Measurements from ENCODE around the gene IRF2. TPM values are rescaled to one million over a fixed set of nuclear protein-coding genes. Genes with fewer than 3 reads are reported as not detected.

The IRF2 gene
- total and polyA plus RNA-seq, 4 donors: 16.4 to 65.8 (median 43.1) TPM

DNA sequence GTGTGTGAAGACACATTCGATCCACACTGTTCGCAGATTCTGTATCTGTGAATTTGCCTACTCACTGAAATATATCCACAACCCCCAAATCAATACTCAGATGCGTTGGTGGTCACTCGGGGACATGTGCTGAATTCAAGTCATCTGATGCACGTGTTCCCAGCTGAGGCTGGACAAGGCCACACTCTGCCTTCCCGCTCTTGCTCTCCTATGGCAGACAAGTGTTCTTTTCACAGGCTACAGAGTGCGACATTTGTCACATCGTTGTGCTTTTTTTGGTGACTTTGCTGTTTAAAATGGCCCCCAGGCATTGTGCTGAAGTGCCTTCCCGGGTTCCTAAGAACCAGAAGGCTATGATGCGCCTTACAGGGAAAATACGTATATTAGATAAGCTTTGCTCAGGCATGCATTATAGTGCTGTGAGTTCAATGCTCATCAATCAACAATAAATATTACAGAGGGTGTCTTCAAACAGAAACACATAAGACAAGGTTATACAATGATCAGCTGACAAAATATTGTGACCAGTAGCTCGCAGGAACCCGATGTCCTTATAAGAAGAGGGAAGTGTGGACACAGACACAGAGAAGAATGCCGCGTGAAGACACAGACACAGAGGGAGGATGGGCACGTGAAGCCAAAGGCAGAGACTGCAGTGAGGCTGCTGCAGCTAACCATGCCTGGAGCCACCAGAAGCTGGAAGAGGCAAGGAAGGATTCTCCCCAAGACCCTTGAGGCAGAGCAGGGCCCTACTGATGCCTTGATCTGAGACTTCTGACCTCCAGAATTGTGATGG, 42.0 kb downstream of the IRF2 start:
- ATAC-seq (ENCODE audit: insufficient read depth, low FRiP score): peak; percentile 54
- no peak overlapping the region for H3K9ac ChIP-seq (ENCODE audit: insufficient read depth in 1 of 2, low read length in 2 of 2)
- peaks cover 0 to 5% (median 2%) of the 10 kb centered on the region in 4 donors for H3K36me3 ChIP-seq (ENCODE audit: control insufficient read depth in 4 of 4, insufficient read depth in 4 of 4, low read length in 4 of 4)
- WGBS, 2 donors: 73 to 90% methylated on average over 16 of the region's 16 CpGs
- DNase-seq: no peak
- H3K4me1 ChIP-seq (ENCODE audit: control insufficient read depth in 5 of 5, insufficient read depth in 5 of 5, low read length in 5 of 5): peaks cover 0 to 9% (median 0%) of the 10 kb centered on the region in 5 donors
- no peak overlapping the region for H3K27ac ChIP-seq (ENCODE audit: low read depth in 1 of 2, low read length in 1 of 2)
- TF ChIP-seq, protein P1, sequence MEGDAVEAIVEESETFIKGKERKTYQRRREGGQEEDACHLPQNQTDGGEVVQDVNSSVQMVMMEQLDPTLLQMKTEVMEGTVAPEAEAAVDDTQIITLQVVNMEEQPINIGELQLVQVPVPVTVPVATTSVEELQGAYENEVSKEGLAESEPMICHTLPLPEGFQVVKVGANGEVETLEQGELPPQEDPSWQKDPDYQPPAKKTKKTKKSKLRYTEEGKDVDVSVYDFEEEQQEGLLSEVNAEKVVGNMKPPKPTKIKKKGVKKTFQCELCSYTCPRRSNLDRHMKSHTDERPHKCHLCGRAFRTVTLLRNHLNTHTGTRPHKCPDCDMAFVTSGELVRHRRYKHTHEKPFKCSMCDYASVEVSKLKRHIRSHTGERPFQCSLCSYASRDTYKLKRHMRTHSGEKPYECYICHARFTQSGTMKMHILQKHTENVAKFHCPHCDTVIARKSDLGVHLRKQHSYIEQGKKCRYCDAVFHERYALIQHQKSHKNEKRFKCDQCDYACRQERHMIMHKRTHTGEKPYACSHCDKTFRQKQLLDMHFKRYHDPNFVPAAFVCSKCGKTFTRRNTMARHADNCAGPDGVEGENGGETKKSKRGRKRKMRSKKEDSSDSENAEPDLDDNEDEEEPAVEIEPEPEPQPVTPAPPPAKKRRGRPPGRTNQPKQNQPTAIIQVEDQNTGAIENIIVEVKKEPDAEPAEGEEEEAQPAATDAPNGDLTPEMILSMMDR (IDR thresholded peaks at IDR 0.05; ENCODE audit: control extremely low read depth, extremely low read depth): no peak
- no peaks in the 10 kb centered on the region for H3K27me3 ChIP-seq (ENCODE audit: control insufficient read depth in 3 of 3, insufficient read depth in 3 of 3, low read length in 2 of 3)
- no peaks in the 10 kb centered on the region for H3K9me3 ChIP-seq (ENCODE audit: control insufficient read depth in 4 of 4, insufficient read depth in 3 of 4, low read length in 3 of 4)
- H3K4me3 ChIP-seq: no peak overlapping the region

DNA sequence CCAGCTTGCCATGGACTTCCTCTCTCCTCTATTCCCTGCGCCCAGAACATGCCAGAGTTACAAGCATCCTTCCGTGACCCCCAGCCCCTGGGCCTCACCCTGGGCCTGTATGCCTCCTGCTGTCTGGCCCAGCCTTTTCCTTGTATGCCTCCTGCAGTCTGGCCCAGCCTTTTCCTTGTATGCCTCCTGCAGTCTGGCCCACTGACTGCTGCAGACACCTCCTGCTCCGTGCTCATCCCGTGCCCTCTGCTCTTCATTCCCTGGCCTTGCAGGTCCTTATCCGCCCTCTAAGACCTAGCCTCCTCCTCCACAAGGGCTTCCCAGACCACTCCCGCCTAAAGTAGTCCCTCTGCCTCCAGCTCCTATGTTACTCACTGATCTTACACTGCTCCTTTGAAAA, 44.2 kb downstream of the IRF2 start:
- Histone ChIP-seq H3K27me3 (ENCODE audit: control insufficient read depth in 3 of 3, insufficient read depth in 3 of 3, low read length in 2 of 3) (no peaks in the 10 kb centered on the region), H3K27ac (ENCODE audit: low read depth in 1 of 2, low read length in 1 of 2) (no peak overlapping the region), H3K9ac (ENCODE audit: insufficient read depth in 1 of 2, low read length in 2 of 2) (no peak overlapping the region), H3K4me1 (ENCODE audit: control insufficient read depth in 5 of 5, insufficient read depth in 5 of 5, low read length in 5 of 5) (peaks cover 0 to 13% (median 0%) of the 10 kb centered on the region in 5 donors), H3K9me3 (ENCODE audit: control insufficient read depth in 4 of 4, insufficient read depth in 3 of 4, low read length in 3 of 4) (no peaks in the 10 kb centered on the region), H3K4me3 (no peak overlapping the region), H3K36me3 (ENCODE audit: control insufficient read depth in 4 of 4, insufficient read depth in 4 of 4, low read length in 4 of 4) (peaks cover 3 to 17% (median 13%) of the 10 kb centered on the region in 4 donors)
- no peak for ATAC-seq (ENCODE audit: insufficient read depth, low FRiP score)
- no peak for DNase-seq
- 82 to 88% methylated on average over 6 of the region's 6 CpGs for WGBS, 2 donors
- TF ChIP-seq, protein P1 (IDR thresholded peaks at IDR 0.05; ENCODE audit: control extremely low read depth, extremely low read depth): no peak

DNA sequence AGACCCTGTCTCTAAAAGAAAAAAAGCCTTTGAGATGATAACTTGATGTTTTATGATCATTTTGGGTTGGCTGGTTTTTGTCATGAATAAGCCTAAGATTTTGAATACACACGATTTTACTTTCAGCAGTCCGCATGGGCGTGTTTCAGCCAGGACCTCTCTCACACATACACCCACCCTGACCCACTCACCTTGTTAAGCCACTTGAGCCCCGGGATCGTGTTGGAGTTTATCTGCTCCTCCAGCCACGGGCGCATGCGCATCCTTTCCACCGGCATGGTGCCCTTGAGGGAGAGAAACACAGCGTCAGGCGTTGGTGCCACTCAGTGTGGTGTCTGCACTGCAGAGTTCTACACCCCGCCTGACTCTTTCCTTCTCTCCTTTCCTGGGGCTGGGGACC, 45.6 kb downstream of the IRF2 start:
- Histone ChIP-seq H3K36me3 (ENCODE audit: control insufficient read depth in 4 of 4, insufficient read depth in 4 of 4, low read length in 4 of 4) (peaks cover 3 to 24% (median 16%) of the 10 kb centered on the region in 4 donors), H3K27me3 (ENCODE audit: control insufficient read depth in 3 of 3, insufficient read depth in 3 of 3, low read length in 2 of 3) (no peaks in the 10 kb centered on the region), H3K4me1 (ENCODE audit: control insufficient read depth in 5 of 5, insufficient read depth in 5 of 5, low read length in 5 of 5) (peaks cover 0 to 11% (median 0%) of the 10 kb centered on the region in 5 donors), H3K9me3 (ENCODE audit: control insufficient read depth in 4 of 4, insufficient read depth in 3 of 4, low read length in 3 of 4) (no peaks in the 10 kb centered on the region), H3K9ac (ENCODE audit: insufficient read depth in 1 of 2, low read length in 2 of 2) (no peak overlapping the region), H3K27ac (ENCODE audit: low read depth in 1 of 2, low read length in 1 of 2) (no peak overlapping the region), H3K4me3 (no peak overlapping the region)
- TF ChIP-seq, protein P1 (IDR thresholded peaks at IDR 0.05; ENCODE audit: control extremely low read depth, extremely low read depth): no peak
- ATAC-seq (ENCODE audit: insufficient read depth, low FRiP score) (no peak), DNase-seq (no peak)
- WGBS, 2 donors: 91 to 96% methylated on average over 12 of the region's 12 CpGs
